ENCODE measurements around the gene DDX10. TPM values are rescaled to one million over a fixed set of nuclear protein-coding genes. Genes with fewer than 3 reads are reported as not detected.
"Not testable (repeated sequence)": the region's sequence is repeated elsewhere in the genome, so short reads cannot be mapped to it uniquely, and the experiment has no call there.

DDX10 gene
- total RNA-seq, 1 donor from 2014 or later: 34.7 TPM

GRCh38 chr11:108645970-108646369, 18.9 kb upstream of the DDX10 start:
- TF ChIP-seq, protein P1, sequence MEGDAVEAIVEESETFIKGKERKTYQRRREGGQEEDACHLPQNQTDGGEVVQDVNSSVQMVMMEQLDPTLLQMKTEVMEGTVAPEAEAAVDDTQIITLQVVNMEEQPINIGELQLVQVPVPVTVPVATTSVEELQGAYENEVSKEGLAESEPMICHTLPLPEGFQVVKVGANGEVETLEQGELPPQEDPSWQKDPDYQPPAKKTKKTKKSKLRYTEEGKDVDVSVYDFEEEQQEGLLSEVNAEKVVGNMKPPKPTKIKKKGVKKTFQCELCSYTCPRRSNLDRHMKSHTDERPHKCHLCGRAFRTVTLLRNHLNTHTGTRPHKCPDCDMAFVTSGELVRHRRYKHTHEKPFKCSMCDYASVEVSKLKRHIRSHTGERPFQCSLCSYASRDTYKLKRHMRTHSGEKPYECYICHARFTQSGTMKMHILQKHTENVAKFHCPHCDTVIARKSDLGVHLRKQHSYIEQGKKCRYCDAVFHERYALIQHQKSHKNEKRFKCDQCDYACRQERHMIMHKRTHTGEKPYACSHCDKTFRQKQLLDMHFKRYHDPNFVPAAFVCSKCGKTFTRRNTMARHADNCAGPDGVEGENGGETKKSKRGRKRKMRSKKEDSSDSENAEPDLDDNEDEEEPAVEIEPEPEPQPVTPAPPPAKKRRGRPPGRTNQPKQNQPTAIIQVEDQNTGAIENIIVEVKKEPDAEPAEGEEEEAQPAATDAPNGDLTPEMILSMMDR (conservative IDR thresholded peaks at IDR 0.05): no peak
- no peak overlapping the region for H3K27ac Mint-ChIP-seq
- no peaks in the 10 kb centered on the region for H3K9me3 Mint-ChIP-seq
- H3K4me1 Mint-ChIP-seq (ENCODE audit: unreplicated experiment): peaks cover 5% of the 10 kb centered on the region
- H3K4me3 Mint-ChIP-seq: no peak overlapping the region
- no peak for DNase-seq (ENCODE audit: extremely low spot score, unreplicated experiment)
- H3K27me3 Mint-ChIP-seq: no peaks in the 10 kb centered on the region
- no peaks in the 10 kb centered on the region for H3K36me3 Mint-ChIP-seq

DNA sequence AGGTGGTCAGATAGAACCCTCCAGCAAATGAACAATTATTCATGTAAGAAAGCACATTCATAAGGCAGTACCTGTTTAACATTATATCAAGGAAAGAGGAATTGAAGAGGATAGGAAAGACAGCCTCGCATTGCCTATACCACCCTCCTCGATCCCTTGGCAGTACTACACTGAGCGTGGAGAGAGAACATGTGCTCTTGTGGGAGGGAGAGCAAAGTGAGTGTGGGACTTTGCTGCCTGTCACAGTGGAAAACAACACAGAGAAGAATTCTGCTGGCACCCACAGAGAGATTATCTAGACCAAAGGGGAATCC, 17.5 kb upstream of the DDX10 start:
- H3K27ac Mint-ChIP-seq: no peak overlapping the region
- TF ChIP-seq, protein P1 (conservative IDR thresholded peaks at IDR 0.05): no peak
- peaks cover 5% of the 10 kb centered on the region for H3K4me1 Mint-ChIP-seq (ENCODE audit: unreplicated experiment)
- H3K27me3 Mint-ChIP-seq: no peaks in the 10 kb centered on the region
- H3K36me3 Mint-ChIP-seq: no peaks in the 10 kb centered on the region
- no peak overlapping the region for H3K4me3 Mint-ChIP-seq
- H3K9me3 Mint-ChIP-seq: no peaks in the 10 kb centered on the region
- no peak for DNase-seq (ENCODE audit: extremely low spot score, unreplicated experiment)

- no peaks in the 10 kb centered on the region for H3K36me3 Mint-ChIP-seq
- no peaks in the 10 kb centered on the region for H3K27me3 Mint-ChIP-seq
- peaks cover 5% of the 10 kb centered on the region for H3K4me1 Mint-ChIP-seq (ENCODE audit: unreplicated experiment)
- no peak overlapping the region for H3K4me3 Mint-ChIP-seq
- DNase-seq (ENCODE audit: extremely low spot score, unreplicated experiment): peak; percentile 73
- peak overlapping the region; percentile 10 for H3K27ac Mint-ChIP-seq
- H3K9me3 Mint-ChIP-seq: no peaks in the 10 kb centered on the region
- TF ChIP-seq, protein P1 (conservative IDR thresholded peaks at IDR 0.05): peak; percentile 90
Measured at GRCh38 chr11:108647701-108648527, 17.0 kb upstream of the DDX10 start.

DNA sequence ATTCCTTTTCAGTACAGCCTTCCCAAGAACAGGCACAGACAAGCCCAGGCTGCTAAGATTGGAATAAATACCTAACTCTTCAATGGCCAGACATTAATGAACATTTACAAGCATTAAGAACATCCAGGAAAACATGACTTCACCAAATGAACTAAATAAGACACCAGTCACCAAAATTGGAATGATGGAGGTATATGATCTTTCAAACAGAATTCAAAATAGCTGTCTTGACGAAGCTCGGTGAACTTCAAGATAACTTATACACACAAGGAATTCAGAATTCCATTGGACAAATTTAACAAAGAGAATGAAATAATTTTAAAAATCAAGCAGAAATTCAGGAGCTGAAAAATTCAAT, 16.4 kb upstream of the DDX10 start:
- no peaks in the 10 kb centered on the region for H3K27me3 Mint-ChIP-seq
- H3K9me3 Mint-ChIP-seq: no peaks in the 10 kb centered on the region
- TF ChIP-seq, protein P1 (conservative IDR thresholded peaks at IDR 0.05): peak; percentile 17
- H3K27ac Mint-ChIP-seq: peak overlapping the region; percentile 10
- H3K36me3 Mint-ChIP-seq: no peaks in the 10 kb centered on the region
- peaks cover 5% of the 10 kb centered on the region for H3K4me1 Mint-ChIP-seq (ENCODE audit: unreplicated experiment)
- DNase-seq (ENCODE audit: extremely low spot score, unreplicated experiment): no peak
- H3K4me3 Mint-ChIP-seq: no peak overlapping the region

DNA sequence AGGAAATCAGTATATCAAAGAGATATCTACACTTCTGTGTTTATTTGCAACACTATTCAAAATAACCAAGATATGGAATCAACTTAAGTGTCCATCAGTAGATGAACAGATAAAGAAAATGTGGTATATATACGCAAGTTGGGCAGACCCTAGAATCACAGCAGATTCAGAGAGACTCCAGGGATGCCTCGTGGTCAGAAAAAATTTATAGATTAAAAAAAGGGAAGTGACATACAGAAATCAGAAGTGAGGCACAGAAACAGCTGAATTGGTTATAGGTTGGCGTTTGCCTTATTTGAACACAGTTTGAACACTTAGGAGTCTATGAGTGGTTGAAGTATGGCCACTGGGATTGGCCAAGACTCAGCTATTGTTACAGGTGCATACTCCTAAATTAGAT, 10.8 kb upstream of the DDX10 start:
- not testable (repeated sequence) for H3K4me1 Mint-ChIP-seq (ENCODE audit: unreplicated experiment); H3K36me3 Mint-ChIP-seq; H3K4me3 Mint-ChIP-seq; DNase-seq (ENCODE audit: extremely low spot score, unreplicated experiment); H3K9me3 Mint-ChIP-seq; H3K27ac Mint-ChIP-seq; H3K27me3 Mint-ChIP-seq

DNA sequence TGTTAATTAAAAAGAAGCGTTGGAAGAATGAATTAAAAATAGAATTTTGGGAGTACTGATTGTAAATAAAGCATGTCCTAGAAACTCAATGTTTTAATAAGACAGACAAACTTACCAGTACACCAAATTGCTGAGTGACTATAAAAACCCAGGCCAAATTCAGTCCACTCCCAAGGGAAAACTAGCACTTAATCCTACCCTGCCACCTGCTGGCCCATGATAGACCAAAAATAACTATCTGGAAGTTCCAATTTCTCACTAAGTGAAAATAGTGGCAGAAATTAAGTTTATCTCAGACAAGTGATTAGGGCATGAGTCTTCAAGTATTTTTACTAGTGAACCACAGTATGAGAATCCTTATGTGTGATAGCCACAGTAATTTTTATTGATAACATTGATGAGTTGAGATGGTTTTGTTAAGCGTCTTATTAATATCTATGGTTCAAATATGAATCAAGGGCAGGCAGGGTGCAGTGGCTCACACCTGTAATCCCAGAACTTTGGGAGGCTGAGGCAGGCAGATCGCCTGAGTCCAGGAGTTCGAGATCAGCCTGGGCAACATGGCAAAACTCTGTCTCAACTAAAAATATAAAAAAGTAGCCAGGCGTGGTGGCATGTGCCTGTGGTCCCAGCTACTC, 9.8 kb upstream of the DDX10 start:
- Mint-ChIP-seq H3K27me3 (no peaks in the 10 kb centered on the region), H3K9me3 (no peaks in the 10 kb centered on the region), H3K4me3 (no peak overlapping the region), H3K4me1 (ENCODE audit: unreplicated experiment) (no peaks in the 10 kb centered on the region), H3K27ac (no peak overlapping the region), H3K36me3 (no peaks in the 10 kb centered on the region)
- TF ChIP-seq, protein P1 (conservative IDR thresholded peaks at IDR 0.05): peak; percentile 78
- no peak for DNase-seq (ENCODE audit: extremely low spot score, unreplicated experiment)

All from type B pancreatic cell (in vitro differentiated cells).